CD1c-positive myeloid dendritic cell (primary cell): Measurements from ENCODE around the gene THBS2.
"Not testable (repeated sequence)": the region's sequence is repeated elsewhere in the genome, so short reads cannot be mapped to it uniquely, and the experiment has no call there.

Source experiments
- DNase-seq: peaks from one replicate; pipeline ENCODE4 v3.0.0-alpha.2; 2016; ENCODE audit errors: extremely low spot score

The THBS2 gene

DNA sequence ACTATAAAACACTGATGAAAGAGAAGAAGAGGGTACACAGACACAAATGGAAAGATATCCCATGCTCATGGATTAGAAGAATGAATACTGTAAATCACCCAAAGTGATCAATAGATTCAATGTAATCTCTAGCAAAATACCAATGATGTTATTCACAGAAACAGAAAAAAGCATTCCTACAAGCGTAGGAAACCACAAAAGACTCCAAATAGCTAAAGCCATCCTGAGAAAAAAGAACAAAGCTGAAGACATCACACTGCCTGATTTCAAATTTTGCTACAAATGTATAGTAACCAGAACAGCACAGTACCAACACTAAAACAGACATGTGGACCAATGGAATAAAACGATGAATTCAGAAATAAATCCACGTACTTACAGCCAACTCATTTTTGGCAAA lies 43.0 kb downstream of the THBS2 start:
- DNase-seq, result no peak

DNA sequence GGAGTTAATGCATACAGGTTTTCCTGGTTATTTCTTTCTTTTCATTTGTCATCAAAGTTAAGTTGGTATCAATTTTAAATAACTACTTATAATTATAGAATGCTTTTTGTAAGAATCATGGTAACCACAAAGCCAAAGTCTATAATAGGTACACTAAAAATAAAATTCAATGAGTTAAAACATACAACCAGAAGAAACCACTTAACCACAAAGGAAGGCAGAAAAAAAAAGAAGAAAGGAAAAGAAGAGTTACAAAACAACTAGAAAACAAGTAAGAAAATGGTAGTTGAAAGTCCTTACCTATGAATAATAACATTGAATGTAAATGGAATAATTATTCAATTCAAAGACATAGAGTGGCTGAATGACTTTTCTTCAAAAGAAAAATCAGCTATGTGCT lies 45.6 kb downstream of the THBS2 start:
- no peak for DNase-seq

DNA sequence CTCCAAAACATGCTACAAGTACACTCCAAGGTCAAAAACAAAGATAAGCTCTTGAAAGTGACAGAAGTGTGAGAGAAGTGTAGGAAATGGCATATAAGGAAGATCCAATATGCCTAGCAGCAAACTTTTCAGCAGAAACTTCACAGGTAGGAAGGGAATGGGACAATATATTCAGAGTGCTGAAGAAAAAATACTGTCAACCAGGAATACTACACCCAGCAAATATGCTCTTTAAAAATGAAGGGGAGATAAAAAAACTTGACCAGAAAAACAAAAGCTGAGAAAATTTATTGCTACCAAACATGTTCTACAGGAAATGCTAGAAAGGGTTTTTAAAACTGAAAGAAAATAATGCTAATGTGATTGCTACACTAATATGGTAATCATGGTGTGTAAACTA lies 46.2 kb downstream of the THBS2 start:
- no peak for DNase-seq

DNA sequence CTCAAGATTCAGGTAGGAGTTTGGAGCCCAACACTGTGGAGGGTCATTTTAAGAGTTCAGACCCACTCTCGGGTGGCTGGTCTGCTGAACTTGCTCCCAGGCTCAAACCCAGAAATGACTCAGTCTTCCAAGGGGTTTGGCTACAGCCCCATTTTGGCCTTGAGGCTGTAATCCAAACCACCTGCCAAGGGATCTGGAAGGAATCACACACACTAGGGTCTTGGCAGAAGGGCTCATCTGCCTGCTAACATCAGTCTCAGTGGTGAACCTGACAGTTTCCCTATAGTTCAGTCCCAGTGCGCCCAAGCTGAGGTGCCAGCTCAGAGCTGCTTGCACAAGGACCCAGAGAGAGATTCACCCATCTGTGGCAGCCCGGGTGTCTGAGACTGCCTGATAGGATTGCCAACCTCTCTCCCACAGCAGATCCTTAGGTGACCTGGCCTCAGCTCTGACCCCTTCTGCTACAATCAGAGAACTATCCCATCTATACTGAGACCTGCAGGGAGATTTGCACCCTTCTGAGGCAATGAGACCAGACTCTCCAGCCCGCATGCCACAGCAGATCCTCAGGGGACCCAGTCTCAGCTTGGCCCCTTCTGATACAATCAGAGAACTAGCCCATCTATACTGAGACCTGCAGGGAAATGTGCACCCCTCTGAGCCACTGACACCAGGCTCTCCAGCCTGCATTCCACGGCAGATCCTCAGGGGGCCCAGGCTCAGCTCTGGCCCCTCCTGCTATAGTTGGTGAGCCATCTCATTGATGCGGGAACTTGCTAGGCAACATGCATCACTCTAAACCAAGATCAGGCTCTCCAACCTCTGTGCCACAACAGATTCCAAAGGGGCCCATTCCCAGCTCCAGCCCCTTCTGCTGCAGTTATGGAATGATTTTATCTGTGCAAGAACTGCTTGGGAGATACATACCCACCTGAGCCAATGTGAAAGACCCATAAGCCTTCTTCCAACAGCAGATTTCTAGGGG lies 48.2 kb downstream of the THBS2 start:
- no peak for DNase-seq

DNA sequence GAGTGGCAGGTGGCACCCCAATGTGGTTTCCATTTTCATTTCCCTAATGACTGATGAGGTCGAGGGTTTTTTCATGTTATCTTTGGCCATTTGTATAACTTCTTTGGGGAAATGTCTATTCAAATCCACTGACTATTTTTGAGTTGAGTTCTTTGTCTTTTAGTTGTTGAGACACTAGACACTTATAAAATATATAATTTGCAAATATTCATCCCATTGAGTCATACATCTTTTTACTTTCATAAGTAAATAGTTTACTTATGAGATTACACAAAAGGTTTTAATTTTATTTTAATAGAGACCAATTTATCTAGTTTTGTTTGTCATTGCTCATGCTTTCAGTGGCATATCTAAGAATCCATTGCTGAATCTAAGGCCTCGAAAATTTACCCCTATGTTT lies 49.5 kb downstream of the THBS2 start:
- no peak for DNase-seq

DNA sequence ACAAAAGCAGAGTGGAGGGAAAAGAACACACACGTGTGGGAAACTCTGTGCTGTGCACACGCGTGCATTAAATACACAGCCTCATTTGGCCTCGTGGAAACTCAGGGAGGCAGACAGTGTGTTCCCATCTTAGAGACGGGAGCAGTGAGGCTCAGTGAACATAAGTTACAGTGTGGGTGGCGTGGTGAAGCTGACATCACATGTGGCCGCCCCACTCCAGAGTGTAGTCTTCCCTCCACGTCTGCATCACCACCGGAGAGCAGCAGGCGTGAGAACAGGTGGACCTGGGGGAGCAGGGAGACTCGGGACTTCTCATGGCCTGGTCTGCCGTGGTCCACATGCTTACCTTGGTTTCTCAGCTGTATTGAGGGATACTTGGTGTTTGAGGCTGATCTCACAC lies 51.7 kb downstream of the THBS2 start:
- no peak for DNase-seq

DNA sequence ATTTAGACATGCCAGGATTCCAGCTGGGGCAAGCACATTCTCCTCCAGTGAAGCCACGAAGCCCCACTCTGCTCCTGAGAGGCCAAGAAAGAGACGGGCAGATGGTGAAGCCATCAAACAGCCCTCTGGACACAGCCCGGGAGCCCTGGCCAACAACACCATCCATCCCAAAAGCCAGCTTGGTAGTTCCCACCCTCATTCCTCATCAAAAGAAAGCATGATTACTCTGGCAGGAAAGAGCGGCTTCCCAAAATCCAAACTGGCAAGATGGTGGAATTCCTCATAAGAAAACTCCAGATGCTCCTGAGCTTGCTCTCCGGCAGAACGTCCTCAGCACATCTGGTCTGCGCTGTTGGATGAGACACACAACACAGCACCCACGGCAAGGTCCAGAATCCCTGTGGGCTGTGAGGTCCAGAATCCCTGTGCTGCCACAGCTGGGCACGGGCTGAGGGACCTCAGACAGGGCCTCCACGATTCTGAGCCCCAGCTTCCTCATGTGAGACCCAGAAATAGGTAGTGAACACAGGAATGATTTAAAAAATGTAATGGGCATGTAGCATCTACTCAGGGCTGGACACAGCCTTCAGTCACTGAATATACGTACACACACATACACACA lies 52.6 kb downstream of the THBS2 start:
- DNase-seq, result no peak

DNA sequence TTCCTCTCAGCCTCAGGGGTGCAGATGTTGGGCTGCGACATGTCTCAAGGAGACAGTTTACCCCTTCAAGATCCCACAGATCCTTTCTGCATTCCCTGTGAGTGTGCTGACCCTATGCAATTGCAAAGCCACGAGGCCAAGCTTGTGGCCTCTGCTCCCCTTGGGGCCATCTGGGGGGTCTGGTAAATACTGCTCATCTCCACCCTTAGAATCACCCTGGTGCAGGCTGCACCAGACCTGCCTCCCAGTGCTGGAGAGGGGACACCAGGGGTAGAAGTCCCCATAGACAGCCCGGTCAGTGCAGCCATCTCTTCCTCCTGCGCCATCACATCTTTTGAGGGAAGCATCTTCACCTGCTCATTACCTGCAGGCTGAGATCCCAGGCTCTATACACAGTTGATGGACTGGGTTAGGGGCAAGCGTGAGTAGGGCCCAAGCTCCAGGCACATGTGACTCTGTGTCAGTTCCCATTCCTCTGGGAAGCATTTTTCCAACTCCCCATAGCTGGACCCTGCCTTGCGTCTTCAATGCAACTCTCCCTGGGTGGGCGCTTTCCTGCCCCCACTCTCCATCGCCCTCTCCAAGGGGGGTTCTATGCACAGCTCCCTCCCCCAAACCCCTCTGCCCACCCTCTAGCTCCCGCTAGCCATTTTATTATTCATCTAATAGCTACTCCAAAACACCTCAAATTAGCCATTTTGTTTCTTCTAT lies 53.9 kb downstream of the THBS2 start:
- no peak for DNase-seq

DNA sequence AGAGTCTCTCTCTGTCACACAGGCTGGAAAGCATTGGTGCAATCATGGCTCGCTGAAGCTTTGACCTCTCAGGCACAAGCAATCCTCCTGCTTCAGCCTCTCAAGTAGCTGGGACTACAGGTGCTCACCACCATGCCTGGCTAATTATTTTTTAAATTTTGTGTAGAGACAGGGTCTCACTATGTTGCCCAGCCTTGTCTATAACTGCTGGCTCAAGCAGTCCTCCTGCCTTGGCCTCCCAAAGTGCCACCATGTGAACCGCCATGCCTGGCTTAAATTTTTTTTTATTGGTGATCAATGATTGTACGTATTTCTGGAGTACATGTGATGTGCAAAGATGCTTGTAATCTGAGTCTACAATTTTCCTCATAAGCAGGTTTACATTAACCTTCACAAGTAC lies 54.8 kb downstream of the THBS2 start:
- DNase-seq, result no peak

DNA sequence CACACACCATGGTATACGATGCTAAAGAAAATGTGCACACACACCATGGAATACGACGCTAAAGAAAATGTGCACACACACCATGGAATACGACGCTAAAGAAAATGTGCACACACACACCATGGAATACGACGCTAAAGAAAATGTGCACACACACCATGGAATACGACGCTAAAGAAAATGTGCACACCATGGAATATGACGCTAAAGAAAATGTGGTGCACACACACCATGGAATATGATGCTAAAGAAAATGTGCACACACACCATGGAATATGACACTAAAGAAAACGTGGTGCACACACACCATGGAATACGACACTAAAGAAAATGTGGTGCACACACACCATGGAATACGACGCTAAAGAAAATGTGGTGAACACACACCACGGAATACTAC lies 55.7 kb downstream of the THBS2 start:
- DNase-seq, result not testable (repeated sequence)

DNA sequence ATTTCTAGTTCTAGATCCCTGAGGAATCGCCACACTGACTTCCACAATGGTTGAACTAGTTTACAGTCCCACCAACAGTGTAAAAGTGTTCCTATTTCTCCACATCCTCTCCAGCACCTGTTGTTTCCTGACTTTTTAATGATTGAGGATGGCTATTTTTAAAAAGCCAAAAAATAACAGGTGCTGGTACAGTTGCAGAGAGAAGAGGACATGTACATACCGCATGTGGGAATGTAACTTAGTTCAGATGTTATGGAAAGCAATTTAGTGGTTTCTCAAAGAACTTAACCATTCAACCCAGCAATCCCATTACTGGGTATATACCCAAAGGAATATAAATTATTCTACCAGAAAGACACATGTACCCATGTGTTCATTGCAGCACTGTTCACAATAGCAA lies 57.4 kb downstream of the THBS2 start:
- not testable (repeated sequence) for DNase-seq

DNA sequence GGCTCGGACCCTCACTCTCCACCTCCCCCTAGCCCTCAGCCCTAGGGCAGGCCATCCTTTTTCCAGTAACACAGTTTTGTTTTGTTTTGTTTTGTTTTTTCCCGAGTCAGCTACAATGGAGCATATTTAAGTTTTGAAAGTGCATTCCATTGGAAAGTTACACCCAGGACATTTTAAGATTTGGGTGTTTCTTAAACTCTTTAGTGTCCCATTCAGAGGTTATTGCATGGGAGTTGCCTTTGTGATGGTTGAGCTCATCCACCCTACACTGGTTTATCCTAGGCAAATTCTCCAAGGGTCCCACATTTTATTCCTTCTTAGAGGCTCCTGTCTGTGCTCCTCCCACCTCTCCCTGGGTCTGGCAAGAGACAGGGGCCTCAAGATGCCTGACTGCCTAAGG lies 58.9 kb downstream of the THBS2 start:
- DNase-seq, result no peak

DNA sequence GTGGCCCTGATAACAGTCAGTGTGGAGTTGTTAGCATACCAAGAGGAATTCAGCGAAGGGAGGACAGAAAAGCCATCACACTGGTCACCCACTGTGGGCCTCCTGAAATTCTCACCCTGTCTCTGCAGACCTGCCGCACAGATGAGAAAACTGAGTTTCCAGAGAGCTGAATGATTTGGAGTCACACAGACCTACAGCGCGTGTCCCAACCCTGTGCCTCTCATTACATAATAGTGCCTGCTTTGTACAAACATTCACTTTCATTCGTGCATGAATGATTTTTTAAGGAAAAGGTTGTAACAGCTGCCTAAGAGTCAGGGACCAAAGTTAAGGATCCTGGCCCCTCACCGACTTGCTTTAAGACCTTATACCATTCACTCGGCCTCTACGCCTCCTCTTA lies 62.7 kb downstream of the THBS2 start:
- DNase-seq, result no peak

DNA sequence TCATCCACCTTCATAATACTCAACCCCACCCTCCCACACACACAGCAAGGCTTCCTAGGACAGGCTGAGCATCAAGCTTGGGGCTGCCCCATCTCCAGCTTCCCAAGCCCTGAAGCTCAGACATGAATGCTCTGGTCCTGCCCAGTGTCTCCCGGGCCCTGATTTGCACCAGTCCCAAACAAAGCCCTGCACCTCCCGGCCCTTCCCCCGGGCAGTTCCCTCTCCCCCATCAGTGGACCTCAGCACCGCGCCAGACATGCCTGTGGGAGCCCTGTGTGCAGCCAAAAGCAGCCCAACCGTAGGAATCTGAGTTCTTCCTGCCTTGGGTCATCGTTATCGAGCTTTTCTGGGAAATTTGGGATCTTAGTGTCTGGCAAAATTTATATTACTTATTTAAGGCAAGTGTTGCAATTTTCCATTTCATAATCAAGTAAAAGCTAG lies 63.5 kb downstream of the THBS2 start:
- DNase-seq, result no peak

DNA sequence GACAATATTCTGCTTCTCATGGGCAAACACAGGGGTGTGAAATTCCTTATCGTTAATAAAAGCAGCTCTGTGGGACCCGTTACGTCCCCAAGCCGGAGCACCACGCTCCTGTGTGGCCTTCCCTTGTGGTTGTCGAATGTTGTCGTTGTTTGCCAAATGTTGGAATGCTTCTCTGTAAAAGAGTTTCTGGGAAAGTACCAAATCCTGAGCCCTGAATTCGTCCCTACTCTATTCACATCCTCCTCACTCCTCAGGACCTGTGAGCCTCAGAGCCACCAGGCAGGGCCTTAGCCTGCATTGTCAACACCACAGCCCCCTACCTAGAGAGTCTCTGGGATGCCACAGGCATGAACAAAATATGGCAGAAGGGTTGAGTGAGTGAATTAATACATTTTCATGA lies 64.0 kb downstream of the THBS2 start:
- DNase-seq, result no peak

DNA sequence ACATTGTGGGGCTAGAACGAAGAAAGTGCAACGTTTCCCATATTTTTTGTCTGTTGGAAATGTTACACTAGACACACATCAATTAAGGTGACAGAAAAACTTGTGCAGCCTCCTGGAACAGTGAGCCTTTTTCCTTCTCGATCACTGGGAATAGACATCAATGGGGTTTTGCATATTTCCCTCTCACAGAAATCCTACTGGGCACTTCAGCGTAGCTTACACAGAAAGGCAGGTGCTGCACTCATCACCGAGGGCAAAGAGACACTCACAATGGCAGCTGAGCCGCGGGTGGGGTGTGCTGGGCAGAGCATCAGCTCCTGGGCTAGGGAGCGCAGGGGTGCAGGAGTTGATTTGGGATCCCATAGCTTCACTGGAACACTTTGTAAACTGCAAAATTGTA lies 64.5 kb downstream of the THBS2 start:
- no peak for DNase-seq

DNA sequence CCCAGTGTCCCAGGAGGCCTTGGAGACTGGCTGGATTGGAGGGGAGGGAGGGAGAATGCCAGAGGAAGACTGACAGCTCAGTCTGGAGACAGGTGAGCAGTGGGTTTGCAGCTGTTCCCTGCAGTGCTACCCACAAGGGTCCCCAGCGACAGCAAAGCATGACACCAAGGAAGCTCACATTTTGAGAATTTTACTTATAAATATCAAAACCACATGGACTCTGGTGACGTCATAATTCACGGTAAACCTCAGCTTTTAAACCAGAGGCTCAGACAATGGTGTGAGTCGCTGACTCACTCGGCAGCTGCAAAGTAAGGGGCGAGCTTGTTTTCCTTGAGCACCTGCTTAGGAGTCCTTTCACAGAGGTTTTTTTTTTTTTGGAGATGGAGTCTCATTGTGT lies 65.2 kb downstream of the THBS2 start:
- DNase-seq, result no peak

DNA sequence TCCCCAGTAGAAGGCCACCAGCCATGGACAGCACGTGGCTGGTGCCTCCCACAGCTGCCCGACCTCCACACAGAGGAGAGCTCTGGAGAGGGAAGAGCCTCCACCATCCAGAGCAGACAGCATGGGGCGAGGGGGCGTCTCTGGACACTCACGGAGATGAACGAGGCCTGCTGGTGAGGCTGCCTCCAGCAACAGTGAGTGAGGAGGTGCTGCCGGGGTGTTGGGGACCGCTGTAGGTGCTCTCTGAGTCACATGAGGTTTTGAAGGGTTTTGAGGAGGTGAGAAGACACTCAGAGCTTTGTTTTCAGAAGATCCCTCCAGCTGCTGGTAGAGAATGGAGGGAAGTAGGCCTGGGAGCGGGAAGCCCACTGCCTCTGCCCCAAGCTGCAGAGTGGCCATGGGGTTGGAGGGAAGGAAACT lies 65.6 kb downstream of the THBS2 start:
- no peak for DNase-seq

DNA sequence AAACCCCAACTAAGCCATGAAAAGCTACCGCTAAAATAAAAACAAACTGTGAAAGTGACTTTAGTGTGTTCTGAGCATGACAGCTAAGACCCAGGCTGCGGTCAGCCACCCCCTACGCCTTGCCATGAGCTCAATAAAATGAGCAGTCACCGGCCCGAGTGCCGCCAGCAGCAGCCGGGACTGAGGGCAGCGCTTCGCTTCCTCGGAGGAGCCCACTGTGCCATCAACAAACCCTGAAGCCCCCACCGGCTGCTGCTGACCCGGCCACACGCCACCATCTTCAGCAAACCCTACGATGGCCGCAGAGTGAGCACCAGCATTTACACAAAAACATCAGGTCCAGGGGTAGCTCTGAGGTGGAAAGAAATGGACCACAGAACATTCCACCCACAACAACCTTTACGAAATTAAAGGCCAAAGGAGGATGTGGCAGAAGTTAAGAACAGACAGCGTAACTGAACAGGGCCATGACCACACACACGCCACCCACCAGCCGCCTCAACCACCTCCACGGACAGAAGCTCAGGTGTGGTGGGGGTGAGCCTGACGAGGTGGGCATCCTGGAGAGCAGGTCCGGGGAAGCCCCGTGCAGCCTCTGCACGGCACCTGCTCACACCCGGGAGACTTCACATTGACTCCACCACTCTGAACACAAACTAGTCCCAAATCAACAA lies 67.0 kb downstream of the THBS2 start:
- no peak for DNase-seq

DNA sequence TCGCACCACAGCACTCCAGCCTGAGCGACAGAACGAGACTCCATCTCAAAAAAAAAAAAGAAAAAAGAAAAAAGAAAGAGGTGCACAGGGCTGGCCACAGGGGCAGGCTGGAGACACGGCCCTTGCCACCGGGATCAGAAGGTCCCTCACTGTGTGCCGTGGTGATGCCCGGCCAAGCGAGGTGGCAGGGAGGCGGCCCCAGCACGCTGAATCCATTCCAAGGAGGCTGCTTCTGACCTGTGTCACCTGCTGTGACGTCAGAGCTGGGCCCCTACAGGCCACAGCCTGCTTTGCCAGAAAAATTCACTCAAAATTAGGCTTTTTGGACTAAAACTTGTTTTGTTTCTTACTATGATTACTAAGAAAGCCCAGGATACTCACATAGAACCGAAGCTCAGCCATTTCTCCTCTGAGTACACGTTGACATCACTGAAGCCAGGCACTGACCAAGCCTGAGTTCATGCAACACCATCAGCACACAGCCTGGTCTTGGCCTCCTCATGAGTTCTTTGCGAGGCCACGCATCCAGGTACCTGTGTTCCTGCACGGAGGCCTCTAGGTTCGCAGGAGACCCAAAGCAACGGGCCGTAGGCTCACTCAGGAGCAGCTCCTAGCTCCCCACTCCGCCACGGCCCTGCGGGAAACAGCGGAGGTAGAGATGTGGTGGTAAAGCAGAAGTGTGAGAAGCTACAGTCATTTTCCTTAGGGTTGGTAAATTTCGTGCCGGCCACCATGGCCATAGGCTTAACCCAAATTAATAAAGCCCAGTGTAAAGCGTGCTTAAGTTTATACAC lies 67.8 kb downstream of the THBS2 start:
- DNase-seq, result no peak

DNA sequence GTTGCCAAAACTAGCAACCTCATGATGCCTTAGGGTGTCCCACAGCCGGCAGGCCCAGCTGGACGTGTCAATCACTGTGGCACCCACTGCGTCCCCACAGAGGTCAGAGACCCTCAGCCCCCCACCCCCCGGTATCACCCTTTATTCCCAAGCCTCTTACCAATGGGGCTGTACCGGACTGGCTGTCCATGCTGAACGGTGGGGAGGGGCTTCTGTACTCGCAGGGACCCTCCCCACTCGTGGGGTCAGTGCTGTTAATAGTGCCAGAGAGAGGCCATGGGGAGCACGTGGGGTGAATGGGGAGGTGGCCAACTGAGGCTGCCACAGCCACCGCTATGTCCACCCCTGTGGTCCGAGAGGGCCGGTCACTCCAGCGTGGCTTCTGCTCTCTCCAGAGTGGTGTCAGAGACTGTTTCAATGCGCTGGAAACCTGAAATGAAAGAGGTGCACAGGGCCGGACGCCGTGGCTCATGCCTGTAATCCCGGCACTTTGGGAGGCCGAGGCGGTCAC lies 68.6 kb downstream of the THBS2 start:
- no peak for DNase-seq
